ENCODE data around the gene RAD9A.

The RAD9A gene

DNA sequence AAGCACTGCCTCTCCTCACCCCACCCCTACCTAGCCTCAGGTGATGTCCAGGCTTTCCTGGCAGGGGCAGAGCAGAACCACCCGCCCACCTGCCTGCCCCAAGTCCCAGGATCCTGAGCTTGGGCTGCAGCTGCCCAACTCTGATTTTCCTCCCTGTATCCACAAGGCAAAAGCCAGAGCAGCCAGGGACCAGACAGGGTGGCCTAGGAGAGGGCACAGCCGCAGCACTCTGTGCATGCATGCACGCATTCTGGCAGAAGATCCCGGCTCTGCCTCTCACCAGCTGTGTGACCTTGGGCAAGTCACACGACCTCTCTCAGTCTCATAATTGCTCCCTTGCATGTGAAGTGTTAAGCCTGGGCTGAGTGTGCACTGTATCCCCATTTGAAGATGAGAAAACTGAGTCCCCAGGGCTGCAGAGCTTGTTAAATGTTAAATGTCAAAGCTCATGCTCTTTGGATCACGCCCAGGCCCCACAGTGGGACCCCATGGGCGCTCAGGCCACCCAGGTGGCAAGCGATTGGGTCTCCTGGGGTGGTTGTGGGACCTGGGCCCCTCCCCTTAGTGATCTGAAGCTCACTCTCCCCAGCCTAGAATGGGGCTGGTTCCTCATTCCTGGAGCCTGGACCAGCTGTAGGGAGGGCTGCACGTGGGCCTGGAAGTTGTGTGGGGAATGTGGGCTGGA is 20.9 kb downstream of the RAD9A start:
- DNase-seq (ENCODE audit: low read depth): no peak
- no peak overlapping the region for H3K4me3 ChIP-seq (ENCODE audit: low read depth, low read length)
- TF ChIP-seq, protein P1, sequence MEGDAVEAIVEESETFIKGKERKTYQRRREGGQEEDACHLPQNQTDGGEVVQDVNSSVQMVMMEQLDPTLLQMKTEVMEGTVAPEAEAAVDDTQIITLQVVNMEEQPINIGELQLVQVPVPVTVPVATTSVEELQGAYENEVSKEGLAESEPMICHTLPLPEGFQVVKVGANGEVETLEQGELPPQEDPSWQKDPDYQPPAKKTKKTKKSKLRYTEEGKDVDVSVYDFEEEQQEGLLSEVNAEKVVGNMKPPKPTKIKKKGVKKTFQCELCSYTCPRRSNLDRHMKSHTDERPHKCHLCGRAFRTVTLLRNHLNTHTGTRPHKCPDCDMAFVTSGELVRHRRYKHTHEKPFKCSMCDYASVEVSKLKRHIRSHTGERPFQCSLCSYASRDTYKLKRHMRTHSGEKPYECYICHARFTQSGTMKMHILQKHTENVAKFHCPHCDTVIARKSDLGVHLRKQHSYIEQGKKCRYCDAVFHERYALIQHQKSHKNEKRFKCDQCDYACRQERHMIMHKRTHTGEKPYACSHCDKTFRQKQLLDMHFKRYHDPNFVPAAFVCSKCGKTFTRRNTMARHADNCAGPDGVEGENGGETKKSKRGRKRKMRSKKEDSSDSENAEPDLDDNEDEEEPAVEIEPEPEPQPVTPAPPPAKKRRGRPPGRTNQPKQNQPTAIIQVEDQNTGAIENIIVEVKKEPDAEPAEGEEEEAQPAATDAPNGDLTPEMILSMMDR (IDR thresholded peaks at IDR 0.05; ENCODE audit: control insufficient read depth, extremely low read depth, insufficient read depth): no peak

DNA sequence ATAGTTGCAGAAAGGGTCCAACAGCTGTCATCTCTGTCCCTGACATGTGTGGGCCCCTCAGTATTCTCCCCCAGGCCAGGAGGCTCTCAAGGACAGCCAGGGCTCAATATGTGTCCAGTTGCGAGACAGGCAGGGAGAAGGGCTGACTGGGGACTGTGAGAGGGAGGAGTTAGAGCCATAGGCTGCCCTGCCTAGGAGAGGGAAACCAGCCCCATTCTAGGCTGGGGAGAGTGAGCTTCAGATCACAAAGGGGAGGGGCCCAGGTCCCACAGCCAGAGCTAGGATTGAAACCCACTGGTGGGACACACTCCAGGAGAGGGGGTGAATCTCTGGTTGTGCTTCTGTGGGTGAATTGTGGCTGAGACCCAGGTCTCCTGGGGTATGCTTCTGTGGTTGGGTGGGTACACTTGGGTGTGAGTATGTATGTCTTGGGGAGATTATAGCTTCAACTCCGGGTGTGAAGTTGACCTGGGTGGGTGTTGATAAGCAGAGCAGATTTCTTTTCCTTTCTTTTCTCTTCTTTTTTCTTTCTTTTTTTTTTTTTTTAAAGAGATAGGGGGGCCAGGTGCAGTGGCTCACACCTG is 21.6 kb downstream of the RAD9A start:
- TF ChIP-seq, protein P1 (IDR thresholded peaks at IDR 0.05; ENCODE audit: control insufficient read depth, extremely low read depth, insufficient read depth): no peak
- DNase-seq (ENCODE audit: low read depth): no peak
- H3K4me3 ChIP-seq (ENCODE audit: low read depth, low read length): no peak overlapping the region

GRCh38 chr11:67415501-67416304 is 23.9 kb downstream of the RAD9A start, which contains the start of gene CARNS1:
Gene CARNS1 (plus strand): TSS chr11:67415678. CDS start chr11:67416200, 522 bp downstream.
- H3K4me3 ChIP-seq (ENCODE audit: low read depth, low read length): peak within 1 kb of the TSS; percentile 41
- TF ChIP-seq, protein P1 (IDR thresholded peaks at IDR 0.05; ENCODE audit: control insufficient read depth, extremely low read depth, insufficient read depth): no peak
- no peak for DNase-seq (ENCODE audit: low read depth)

DNA sequence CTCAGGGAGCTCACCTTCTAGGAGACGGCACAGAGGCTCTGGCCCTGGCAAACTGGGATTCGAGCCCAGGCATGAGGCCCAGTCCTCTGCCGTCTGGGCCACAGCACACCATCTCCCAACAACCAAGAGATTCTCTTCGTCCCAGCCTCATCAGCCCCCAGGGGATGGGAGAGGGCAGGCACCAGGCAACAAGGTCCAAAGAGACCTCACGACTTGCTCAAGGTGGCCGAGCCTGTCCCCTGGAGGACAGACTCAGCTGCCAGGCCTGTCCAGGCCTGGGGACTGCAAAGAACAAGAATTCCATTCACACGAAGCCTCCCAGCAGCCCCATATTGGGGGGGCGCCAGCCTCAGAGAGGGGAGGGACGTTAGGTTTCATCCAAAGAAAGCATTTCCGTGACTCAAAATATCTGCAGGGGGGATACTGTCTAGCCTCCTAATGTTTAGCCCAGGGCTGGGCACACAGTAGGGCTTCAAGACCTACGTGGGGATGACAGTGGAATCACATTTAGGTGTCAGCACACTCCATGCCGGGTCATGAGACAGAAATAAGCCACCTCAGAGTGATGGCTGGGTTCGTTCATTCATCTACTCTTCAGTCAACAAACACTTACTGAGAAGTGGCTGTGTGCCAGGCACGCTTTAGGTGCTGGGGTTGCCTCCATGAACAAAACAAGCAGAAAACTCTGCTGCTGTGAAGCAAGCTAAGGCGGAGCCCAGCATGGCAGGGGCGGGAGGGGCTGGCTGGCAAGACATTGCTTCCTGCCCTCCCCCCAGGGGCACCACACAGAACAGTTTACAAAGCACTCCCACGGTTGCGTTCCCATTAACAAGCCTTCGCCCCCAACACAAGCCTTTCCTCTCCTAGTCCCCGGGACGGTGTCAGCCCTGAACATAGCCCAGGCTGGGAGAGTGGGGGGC is 24.9 kb downstream of the RAD9A start:
- H3K4me3 ChIP-seq (ENCODE audit: low read depth, low read length): no peak overlapping the region
- TF ChIP-seq, protein P1 (IDR thresholded peaks at IDR 0.05; ENCODE audit: control insufficient read depth, extremely low read depth, insufficient read depth): no peak
- peak; percentile 59 for DNase-seq (ENCODE audit: low read depth)

- TF ChIP-seq, protein P1 (IDR thresholded peaks at IDR 0.05; ENCODE audit: control insufficient read depth, extremely low read depth, insufficient read depth): no peak
- no peak overlapping the region for H3K4me3 ChIP-seq (ENCODE audit: low read depth, low read length)
- DNase-seq (ENCODE audit: low read depth): no peak
These were observed 25.6 kb downstream of the RAD9A start for GRCh38 chr11:67417425-67417824.

All from LNCaP clone FGC (cell line).